Tibial nerve (tissue), 4 donors: Measurements from ENCODE around the gene ACSL5. TPM values are rescaled to one million over a fixed set of nuclear protein-coding genes. Genes with fewer than 3 reads are reported as not detected.
"Not testable (repeated sequence)": the region's sequence is repeated elsewhere in the genome, so short reads cannot be mapped to it uniquely, and the experiment has no call there.

Experiments
- DNase-seq, 2 donors: peaks; one replicate each; pipeline ENCODE4 v3.0.0-alpha.2; 2019; ENCODE audit warnings: low spot score in 2 of 2
- H3K27ac ChIP-seq, 4 donors: fragments of 200-600 bp; sonication (generic) in 3 of 4; one replicate each; pipeline ENCODE4 v1.5.1; 2017 to 2019; ENCODE audit warnings: mild to moderate bottlenecking in 1 of 4
- H3K27me3 ChIP-seq, 2 donors: fragments of 200-600 bp; sonication (generic) in 1 of 2; one replicate each; pipeline versions ENCODE4 v1.5.1 to v1.6.0; 2017 to 2019
- H3K36me3 ChIP-seq, 3 donors: fragments of 200-600 bp; sonication (generic); one replicate each; pipeline ENCODE4 v1.5.1; 2018 to 2019
- H3K4me1 ChIP-seq, 4 donors: fragments of 200-600 bp; sonication (generic) in 3 of 4; one replicate each; pipeline ENCODE4 v1.5.1; 2017 to 2019
- H3K4me3 ChIP-seq, 4 donors: fragments of 200-600 bp; sonication (generic) in 3 of 4; one replicate each; pipeline ENCODE4 v1.5.1; 2017 to 2019; ENCODE audit warnings: mild to moderate bottlenecking in 1 of 4, moderate library complexity in 1 of 4
- H3K9me3 ChIP-seq, 4 donors: fragments of 200-600 bp; sonication (generic) in 3 of 4; one replicate each; pipeline ENCODE4 v1.5.1; 2017 to 2019
- CTCF ChIP-seq, 5 experiments: fragments of 200-600 bp in 3 of 5; fragments of 450-650 bp in 2 of 5; sonication (generic) in 3 of 5; IDR thresholded peaks; one replicate each; pipeline ENCODE4 v1.5.1; 2016 to 2019; ENCODE audit warnings: antibody characterized with exemption in 5 of 5, mild to moderate bottlenecking in 3 of 5, moderate library complexity in 2 of 5
- EP300 ChIP-seq, 2 donors: sonication (generic); formaldehyde crosslinking; IDR thresholded peaks; one replicate each; pipeline ENCODE4 v1.6.1; 2017; ENCODE audit warnings: antibody characterized with exemption in 2 of 2, mild to moderate bottlenecking in 1 of 2
- POLR2A ChIP-seq, 2 donors: fragments of 450-650 bp; IDR thresholded peaks; one replicate each; pipeline ENCODE4 v1.6.1; 2017; ENCODE audit warnings: antibody characterized with exemption in 2 of 2, mild to moderate bottlenecking in 2 of 2, moderate library complexity in 2 of 2
- WGBS, 2 donors: methylation state at CpG; one replicate each; pipeline ENCODE4 v1.1.5; 2018; 5-methylcytosine and 5-hydroxymethylcytosine counted together
- total RNA-seq, 4 donors: library from RNA; depleted of rRNA; stranded (reverse); fragments of >200 nt; gene quantifications; one replicate each; pipeline ENCODE4 v1.1.0, GENCODE V29; 2016

Gene ACSL5
- total RNA-seq, 4 donors from 2014 or later: 12.2 to 22.7 (median 13.1) TPM

- Histone ChIP-seq H3K4me1 (peaks cover 0 to 18% (median 11%) of the 10 kb centered on the region in 4 donors), H3K36me3 (no peaks in the 10 kb centered on the region), H3K27ac (no peak overlapping the region), H3K27me3 (no peaks in the 10 kb centered on the region), H3K4me3 (no peak overlapping the region), H3K9me3 (no peaks in the 10 kb centered on the region)
- no peak for DNase-seq
- WGBS, 2 donors: 79 to 85% methylated on average over 8 of the region's 8 CpGs
- no peak for TF ChIP-seq POLR2A (IDR thresholded peaks at IDR 0.05)
- no peak for TF ChIP-seq EP300 (IDR thresholded peaks at IDR 0.05)
- no peak for TF ChIP-seq CTCF (IDR thresholded peaks at IDR 0.05)
These were observed 5.8 kb downstream of the ACSL5 start for GRCh38 chr10:112379635-112380296.

DNA sequence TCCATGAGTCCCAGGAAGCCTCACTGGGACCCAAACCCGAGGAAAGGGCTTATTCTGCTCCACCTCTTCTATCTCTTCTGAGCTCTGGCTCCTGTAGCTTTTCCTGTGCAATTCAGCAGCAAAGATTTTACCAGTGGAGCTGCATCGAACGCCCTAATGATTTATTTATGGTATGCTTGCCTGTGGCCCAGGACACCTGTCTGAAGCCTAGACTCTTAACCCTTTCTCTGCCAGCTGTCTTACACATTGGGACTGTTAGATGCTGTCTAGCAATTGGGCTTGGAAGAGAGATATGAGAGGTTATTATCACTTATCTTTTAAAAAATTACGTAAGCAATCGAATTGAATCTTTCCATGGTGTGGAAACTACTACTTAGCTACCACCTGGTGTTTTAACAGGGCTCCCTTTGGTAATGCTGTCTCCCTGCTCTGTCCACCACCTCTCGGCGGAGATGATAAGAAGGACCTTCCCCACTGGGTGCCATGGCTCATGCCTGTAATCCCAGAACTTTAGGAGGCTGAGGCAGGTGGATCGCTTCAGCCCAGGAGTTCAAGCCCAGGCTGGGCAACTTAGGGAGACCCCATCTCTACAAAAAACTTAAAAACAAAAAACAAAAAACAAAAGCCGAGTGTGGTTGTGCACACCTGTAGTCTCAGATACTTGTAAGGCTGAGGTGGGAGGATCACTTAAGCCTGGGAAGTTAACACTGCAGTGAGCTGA lies 8.8 kb downstream of the ACSL5 start:
- no peaks in the 10 kb centered on the region for H3K27me3 ChIP-seq
- no peak overlapping the region for H3K4me3 ChIP-seq
- no peak for TF ChIP-seq POLR2A (IDR thresholded peaks at IDR 0.05)
- TF ChIP-seq EP300 (IDR thresholded peaks at IDR 0.05): no peak
- TF ChIP-seq CTCF (IDR thresholded peaks at IDR 0.05): no peak
- H3K36me3 ChIP-seq: no peaks in the 10 kb centered on the region
- no peak overlapping the region for H3K27ac ChIP-seq
- no peak for DNase-seq
- H3K9me3 ChIP-seq: no peaks in the 10 kb centered on the region
- WGBS, 2 donors: 58 to 65% methylated on average over 9 of the region's 9 CpGs
- H3K4me1 ChIP-seq: no peaks in the 10 kb centered on the region

GRCh38 chr10:112383325-112383724 lies 9.4 kb downstream of the ACSL5 start:
- no peaks in the 10 kb centered on the region for H3K27me3 ChIP-seq
- TF ChIP-seq POLR2A (IDR thresholded peaks at IDR 0.05) (no peak), CTCF (IDR thresholded peaks at IDR 0.05) (no peak), EP300 (IDR thresholded peaks at IDR 0.05) (no peak)
- no peaks in the 10 kb centered on the region for H3K36me3 ChIP-seq
- no peak for DNase-seq
- 31 to 43% methylated on average over 3 of the region's 3 CpGs for WGBS, 2 donors
- H3K4me3 ChIP-seq: no peak overlapping the region
- no peaks in the 10 kb centered on the region for H3K4me1 ChIP-seq
- no peaks in the 10 kb centered on the region for H3K9me3 ChIP-seq
- H3K27ac ChIP-seq: no peak overlapping the region

- TF ChIP-seq EP300 (IDR thresholded peaks at IDR 0.05) (no peak), POLR2A (IDR thresholded peaks at IDR 0.05) (no peak), CTCF (IDR thresholded peaks at IDR 0.05) (no peak)
- H3K27ac ChIP-seq: no peak overlapping the region
- peaks cover 0 to 2% (median 0%) of the 10 kb centered on the region in 4 donors for H3K4me1 ChIP-seq
- H3K9me3 ChIP-seq: no peaks in the 10 kb centered on the region
- 63 to 76% methylated on average over 2 of the region's 2 CpGs for WGBS, 2 donors
- H3K4me3 ChIP-seq: no peak overlapping the region
- DNase-seq: no peak
- no peaks in the 10 kb centered on the region for H3K36me3 ChIP-seq
- H3K27me3 ChIP-seq: no peaks in the 10 kb centered on the region
These were observed 10.2 kb downstream of the ACSL5 start for GRCh38 chr10:112384141-112384540.

DNA sequence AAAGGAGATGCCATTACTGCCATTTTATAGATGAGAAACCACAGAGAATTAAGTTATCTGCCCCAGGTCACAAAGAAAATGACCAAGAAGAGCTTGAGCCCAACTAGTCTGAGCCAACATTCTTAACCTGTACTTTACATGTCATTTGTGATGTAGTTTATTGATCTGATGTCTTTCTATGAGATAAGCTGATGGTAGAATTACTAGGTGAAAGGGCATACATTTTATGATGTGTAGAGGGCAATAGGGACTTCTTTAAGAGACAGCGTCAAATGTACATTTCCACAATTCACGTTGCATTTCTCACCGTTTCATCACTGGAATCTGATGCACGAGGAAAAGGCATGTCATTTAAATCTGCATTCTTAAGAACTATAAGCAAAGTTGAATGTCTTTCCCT lies 11.3 kb downstream of the ACSL5 start:
- peaks cover 0 to 5% (median 0%) of the 10 kb centered on the region in 4 donors for H3K4me1 ChIP-seq
- 40 to 56% methylated on average over 4 of the region's 4 CpGs for WGBS, 2 donors

GRCh38 chr10:112388056-112388455 lies 14.1 kb downstream of the ACSL5 start:
- not testable (repeated sequence) for H3K36me3 ChIP-seq, DNase-seq, H3K4me1 ChIP-seq, H3K9me3 ChIP-seq, H3K27ac ChIP-seq, H3K27me3 ChIP-seq, H3K4me3 ChIP-seq
- 83 to 94% methylated on average over 7 of the region's 7 CpGs for WGBS, 2 donors

More for the DNA sequence above, 11.3 kb downstream of the ACSL5 start:
- Histone ChIP-seq H3K27ac (no peak overlapping the region), H3K27me3 (no peaks in the 10 kb centered on the region), H3K4me3 (no peak overlapping the region), H3K36me3 (no peaks in the 10 kb centered on the region), H3K9me3 (no peaks in the 10 kb centered on the region)
- no peak for TF ChIP-seq POLR2A (IDR thresholded peaks at IDR 0.05)
- no peak for TF ChIP-seq CTCF (IDR thresholded peaks at IDR 0.05)
- TF ChIP-seq EP300 (IDR thresholded peaks at IDR 0.05): no peak
- DNase-seq: no peak
